OCI-LY1 (cell line): ENCODE results near the gene C11orf21.

ENCODE experiments used
- H2AFZ ChIP-seq: fragments of 200-600 bp; sonication (generic), shearing (Covaris generic); 2 replicates; pipeline ENCODE4 v1.6.0; 2014; ENCODE audit warnings: antibody characterized with exemption, mild to moderate bottlenecking, low read length
- H3F3A ChIP-seq: fragments of 200-600 bp; sonication (generic), shearing (Covaris generic); 2 replicates; pipeline ENCODE4 v1.6.0; 2014; ENCODE audit warnings: mild to moderate bottlenecking, antibody characterized with exemption, low read length, moderate library complexity; ENCODE audit not compliant: insufficient read depth
- H3K27ac ChIP-seq: fragments of 200-600 bp; sonication (generic); 2 replicates; pipeline ENCODE4 v1.5.1; 2014; ENCODE audit warnings: low read length, mixed run types, mild to moderate bottlenecking, low read depth; ENCODE audit not compliant: poor library complexity, severe bottlenecking
- H3K27me3 ChIP-seq: fragments of 200-600 bp; sonication (generic); 2 replicates; pipeline ENCODE4 v1.6.0; 2014; ENCODE audit warnings: antibody characterized with exemption, mild to moderate bottlenecking, low read length, moderate library complexity; ENCODE audit not compliant: insufficient read depth
- H3K36me3 ChIP-seq: fragments of 200-600 bp; sonication (generic); 2 replicates; pipeline ENCODE4 v1.6.1; 2014; ENCODE audit warnings: mild to moderate bottlenecking, antibody characterized with exemption, low read length, moderate library complexity, mixed read lengths; ENCODE audit not compliant: insufficient read depth
- H3K4me1 ChIP-seq: fragments of 200-600 bp; sonication (generic); 2 replicates; pipeline ENCODE4 v1.5.1; 2014; ENCODE audit warnings: mild to moderate bottlenecking, low read length, moderate library complexity; ENCODE audit not compliant: insufficient read depth, severe bottlenecking
- H3K4me2 ChIP-seq: fragments of 200-600 bp; sonication (generic), shearing (Covaris generic); 2 replicates; pipeline ENCODE4 v1.6.1; 2014; ENCODE audit warnings: low read length
- H3K4me3 ChIP-seq: fragments of 200-600 bp; sonication (generic); 2 replicates; pipeline ENCODE4 v1.5.1; 2014; ENCODE audit warnings: low read length, low read depth, mild to moderate bottlenecking, mixed read lengths; ENCODE audit not compliant: poor library complexity, severe bottlenecking
- H3K79me2 ChIP-seq: fragments of 200-600 bp; shearing (Covaris generic); 2 replicates; pipeline ENCODE4 v1.6.1; 2016; ENCODE audit warnings: mixed run types, low read length, mixed read lengths; ENCODE audit not compliant: insufficient read depth
- H3K9ac ChIP-seq: fragments of 200-600 bp; sonication (generic), shearing (Covaris generic); 2 replicates; pipeline ENCODE4 v1.6.1; 2014; ENCODE audit warnings: mild to moderate bottlenecking, low read length, mixed read lengths
- H3K9me2 ChIP-seq: fragments of 200-600 bp; sonication (generic), shearing (Covaris generic); 2 replicates; pipeline ENCODE4 v1.6.1; 2014; ENCODE audit warnings: low read depth, mild to moderate bottlenecking, low read length, mixed read lengths
- H3K9me3 ChIP-seq: fragments of 200-600 bp; shearing (Covaris generic); 2 replicates; pipeline ENCODE4 v1.6.1; 2014; ENCODE audit warnings: low read length, mixed read lengths
- H4K20me1 ChIP-seq: fragments of 200-600 bp; sonication (generic), shearing (Covaris generic); 2 replicates; pipeline ENCODE4 v1.6.0; 2016; ENCODE audit warnings: mild to moderate bottlenecking, low read length; ENCODE audit not compliant: insufficient read depth
- EZH2 ChIP-seq: fragments of 200-600 bp; sonication (generic), shearing (Covaris generic); IDR thresholded peaks from 2 replicates; pipeline ENCODE4 v1.8.0; 2017; ENCODE audit warnings: borderline replicate concordance, mixed run types, mild to moderate bottlenecking, antibody characterized with exemption, low read length, moderate library complexity, mixed read lengths
- TF ChIP-seq, protein P1 (sequence below): fragments of 200-600 bp; sonication (generic), shearing (Covaris generic); IDR thresholded peaks from 2 replicates; pipeline ENCODE4 v1.5.1; 2017; ENCODE audit warnings: mild to moderate bottlenecking, antibody characterized with exemption, low read length, moderate library complexity, mixed read lengths

C11orf21 gene

DNA sequence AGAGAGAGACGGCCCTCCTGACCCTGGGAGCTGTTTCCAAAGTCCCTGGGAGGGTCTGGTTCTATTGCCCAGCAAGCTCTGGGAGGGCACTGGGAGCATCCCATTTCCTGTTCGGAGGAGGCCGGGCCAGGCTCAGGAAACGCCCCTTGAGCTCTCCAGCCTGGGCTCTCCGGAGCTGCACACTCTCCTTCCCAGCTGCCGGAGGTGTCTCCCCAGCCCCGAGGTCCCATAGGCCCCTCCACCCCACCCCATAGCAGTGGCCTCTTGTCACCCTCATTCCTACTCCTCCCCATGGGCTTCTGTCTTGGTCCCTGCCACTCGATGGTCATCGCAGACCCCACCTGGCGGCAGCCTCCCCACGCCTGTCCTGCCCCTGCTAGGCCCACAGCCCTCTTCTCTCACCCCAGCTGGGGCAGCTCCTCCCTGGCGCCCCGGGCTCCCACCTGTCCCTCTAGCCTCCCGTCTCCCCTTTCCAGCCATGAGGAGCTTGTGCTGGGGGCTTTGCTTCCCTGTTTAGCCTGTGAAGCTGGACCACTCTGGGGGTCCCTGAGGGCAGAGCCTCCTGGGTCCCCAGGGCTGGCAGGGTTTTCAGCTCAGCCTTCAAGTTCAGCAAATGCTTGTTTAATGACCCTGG is 2.9 kb upstream of the C11orf21 start:
- H3K9me3 ChIP-seq, result no peaks in the 10 kb centered on the region
- no peak overlapping the region for H3K9ac ChIP-seq
- no peaks in the 10 kb centered on the region for H3F3A ChIP-seq
- H3K36me3 ChIP-seq, result no peaks in the 10 kb centered on the region
- H3K4me2 ChIP-seq, result no peak overlapping the region
- H2AFZ ChIP-seq, result no peak overlapping the region
- H3K27me3 ChIP-seq, result peaks cover 3% of the 10 kb centered on the region; the same call in 1 of the 2 replicates
- no peak overlapping the region for H3K4me3 ChIP-seq
- no peak overlapping the region for H3K27ac ChIP-seq
- H3K4me1 ChIP-seq, result no peaks in the 10 kb centered on the region
- H4K20me1 ChIP-seq, result no peaks in the 10 kb centered on the region
- no peak for TF ChIP-seq EZH2
- TF ChIP-seq, protein P1, sequence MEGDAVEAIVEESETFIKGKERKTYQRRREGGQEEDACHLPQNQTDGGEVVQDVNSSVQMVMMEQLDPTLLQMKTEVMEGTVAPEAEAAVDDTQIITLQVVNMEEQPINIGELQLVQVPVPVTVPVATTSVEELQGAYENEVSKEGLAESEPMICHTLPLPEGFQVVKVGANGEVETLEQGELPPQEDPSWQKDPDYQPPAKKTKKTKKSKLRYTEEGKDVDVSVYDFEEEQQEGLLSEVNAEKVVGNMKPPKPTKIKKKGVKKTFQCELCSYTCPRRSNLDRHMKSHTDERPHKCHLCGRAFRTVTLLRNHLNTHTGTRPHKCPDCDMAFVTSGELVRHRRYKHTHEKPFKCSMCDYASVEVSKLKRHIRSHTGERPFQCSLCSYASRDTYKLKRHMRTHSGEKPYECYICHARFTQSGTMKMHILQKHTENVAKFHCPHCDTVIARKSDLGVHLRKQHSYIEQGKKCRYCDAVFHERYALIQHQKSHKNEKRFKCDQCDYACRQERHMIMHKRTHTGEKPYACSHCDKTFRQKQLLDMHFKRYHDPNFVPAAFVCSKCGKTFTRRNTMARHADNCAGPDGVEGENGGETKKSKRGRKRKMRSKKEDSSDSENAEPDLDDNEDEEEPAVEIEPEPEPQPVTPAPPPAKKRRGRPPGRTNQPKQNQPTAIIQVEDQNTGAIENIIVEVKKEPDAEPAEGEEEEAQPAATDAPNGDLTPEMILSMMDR, result no peak
- H3K9me2 ChIP-seq, result no peaks in the 10 kb centered on the region
- H3K79me2 ChIP-seq, result no peaks in the 10 kb centered on the region

- H3K36me3 ChIP-seq, result no peaks in the 10 kb centered on the region
- no peak overlapping the region for H3K4me3 ChIP-seq
- H3K9me3 ChIP-seq, result no peaks in the 10 kb centered on the region
- TF ChIP-seq EZH2, result no peak
- TF ChIP-seq, protein P1, result no peak
- H3K4me1 ChIP-seq, result no peaks in the 10 kb centered on the region
- no peak overlapping the region for H3K27ac ChIP-seq
- H2AFZ ChIP-seq, result no peak overlapping the region
- no peaks in the 10 kb centered on the region for H3K79me2 ChIP-seq
- H3K4me2 ChIP-seq, result no peak overlapping the region
- H3K9ac ChIP-seq, result no peak overlapping the region
- H3F3A ChIP-seq, result no peaks in the 10 kb centered on the region
- H3K9me2 ChIP-seq, result no peaks in the 10 kb centered on the region
- no peaks in the 10 kb centered on the region for H4K20me1 ChIP-seq
- peaks cover 3% of the 10 kb centered on the region; the same call in 1 of the 2 replicates for H3K27me3 ChIP-seq
These were observed 2.1 kb upstream of the C11orf21 start for GRCh38 chr11:2303627-2304505.

DNA sequence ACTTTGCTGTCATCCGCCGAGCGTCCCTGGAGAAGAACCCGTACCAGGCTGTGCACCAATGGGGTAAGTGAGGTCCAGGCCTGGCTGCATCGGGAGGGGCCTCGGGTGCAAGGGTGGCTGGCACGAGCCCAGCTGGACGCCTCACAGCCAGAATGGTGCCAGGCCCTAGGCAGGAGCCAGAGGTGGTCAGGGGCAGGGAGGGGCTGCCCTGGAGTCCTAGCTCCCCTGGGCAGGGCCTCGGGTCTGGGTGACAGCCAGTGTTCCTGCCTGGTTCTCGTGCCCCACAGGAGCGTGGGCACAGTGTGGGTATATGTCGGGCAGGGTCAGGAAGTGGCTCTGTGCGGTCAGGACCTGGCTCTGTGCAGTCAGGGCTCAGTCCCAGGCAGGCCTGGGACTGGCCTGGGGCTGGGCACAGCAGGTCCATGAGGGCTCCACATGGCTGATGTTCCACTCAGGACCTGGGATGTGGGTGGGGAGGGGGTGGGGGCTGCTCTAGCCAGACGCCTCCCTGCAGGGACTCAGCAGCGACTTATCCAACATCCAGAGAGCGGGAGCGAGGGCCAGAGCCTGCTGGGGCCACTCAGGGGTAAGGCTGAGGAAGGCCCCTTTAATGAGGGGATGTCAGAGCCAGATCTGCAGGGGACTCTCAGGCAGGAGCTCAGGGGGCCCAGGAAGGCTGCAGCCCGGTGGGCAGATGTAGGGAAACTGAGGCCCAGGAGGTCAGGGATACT is 1.3 kb upstream of the C11orf21 start:
- Histone ChIP-seq H2AFZ (no peak overlapping the region), H3K4me2 (no peak overlapping the region), H3K36me3 (no peaks in the 10 kb centered on the region), H3F3A (no peaks in the 10 kb centered on the region), H3K9me3 (no peaks in the 10 kb centered on the region), H3K9ac (no peak overlapping the region), H3K9me2 (no peaks in the 10 kb centered on the region), H3K4me3 (no peak overlapping the region), H3K4me1 (no peaks in the 10 kb centered on the region), H3K27ac (no peak overlapping the region), H3K79me2 (no peaks in the 10 kb centered on the region), H3K27me3 (peaks cover 3% of the 10 kb centered on the region; the same call in 1 of the 2 replicates), H4K20me1 (no peaks in the 10 kb centered on the region)
- TF ChIP-seq EZH2, result no peak
- TF ChIP-seq, protein P1, result no peak
